Measurements from ENCODE around the gene MYH10. TPM values are rescaled to one million over a fixed set of nuclear protein-coding genes. Genes with fewer than 3 reads are reported as not detected.

The MYH10 gene
- polyA plus RNA-seq, 4 donors = 236 to 271 (median 255) TPM

- no peak for DNase-seq (ENCODE audit: low read depth in 4 of 4, low spot score in 3 of 4)
Measured at GRCh38 chr17:8611137-8611536, 19.4 kb downstream of the MYH10 start.

- DNase-seq (ENCODE audit: low read depth in 4 of 4, low spot score in 3 of 4) = no peak
Measured at GRCh38 chr17:8610558-8610957, 20.0 kb downstream of the MYH10 start.

GRCh38 chr17:8609910-8610309, 20.6 kb downstream of the MYH10 start:
- no peak for DNase-seq (ENCODE audit: low read depth in 4 of 4, low spot score in 3 of 4)

GRCh38 chr17:8608001-8608400, 22.5 kb downstream of the MYH10 start:
- no peak for DNase-seq (ENCODE audit: low read depth in 4 of 4, low spot score in 3 of 4)

- no peak for DNase-seq (ENCODE audit: low read depth in 4 of 4, low spot score in 3 of 4)
Measured at GRCh38 chr17:8606401-8606800, 24.1 kb downstream of the MYH10 start.

- no peak for DNase-seq (ENCODE audit: low read depth in 4 of 4, low spot score in 3 of 4)
Measured at GRCh38 chr17:8602679-8603078, 27.8 kb downstream of the MYH10 start.

GRCh38 chr17:8599351-8600011, 31.0 kb downstream of the MYH10 start:
- DNase-seq (ENCODE audit: low read depth in 4 of 4, low spot score in 3 of 4) = no peak

GRCh38 chr17:8598913-8599312, 31.6 kb downstream of the MYH10 start:
- no peak for DNase-seq (ENCODE audit: low read depth in 4 of 4, low spot score in 3 of 4)

- DNase-seq (ENCODE audit: low read depth in 4 of 4, low spot score in 3 of 4) = no peak
Measured at GRCh38 chr17:8593830-8594229, 36.7 kb downstream of the MYH10 start.

- DNase-seq (ENCODE audit: low read depth in 4 of 4, low spot score in 3 of 4) = no peak
Measured at GRCh38 chr17:8593276-8593675, 37.2 kb downstream of the MYH10 start.

GRCh38 chr17:8588877-8589554, 41.5 kb downstream of the MYH10 start:
- DNase-seq (ENCODE audit: low read depth in 4 of 4, low spot score in 3 of 4) = no peak

GRCh38 chr17:8586766-8587165, 43.8 kb downstream of the MYH10 start:
- no peak for DNase-seq (ENCODE audit: low read depth in 4 of 4, low spot score in 3 of 4)

- DNase-seq (ENCODE audit: low read depth in 4 of 4, low spot score in 3 of 4) = peak in 1 of 4 donors; percentile 5
Measured at GRCh38 chr17:8585911-8586310, 44.6 kb downstream of the MYH10 start.

- DNase-seq (ENCODE audit: low read depth in 4 of 4, low spot score in 3 of 4) = no peak
Measured at GRCh38 chr17:8583954-8584353, 46.6 kb downstream of the MYH10 start.

GRCh38 chr17:8580952-8581658, 49.4 kb downstream of the MYH10 start:
- DNase-seq (ENCODE audit: low read depth in 4 of 4, low spot score in 3 of 4) = no peak

GRCh38 chr17:8577868-8578267, 52.7 kb downstream of the MYH10 start:
- DNase-seq (ENCODE audit: low read depth in 4 of 4, low spot score in 3 of 4) = no peak

GRCh38 chr17:8576559-8577294, 53.8 kb downstream of the MYH10 start:
- no peak for DNase-seq (ENCODE audit: low read depth in 4 of 4, low spot score in 3 of 4)

GRCh38 chr17:8574687-8575086, 55.8 kb downstream of the MYH10 start:
- DNase-seq (ENCODE audit: low read depth in 4 of 4, low spot score in 3 of 4) = no peak

- DNase-seq (ENCODE audit: low read depth in 4 of 4, low spot score in 3 of 4) = no peak
Measured at GRCh38 chr17:8572764-8573163, 57.8 kb downstream of the MYH10 start.

- DNase-seq (ENCODE audit: low read depth in 4 of 4, low spot score in 3 of 4) = no peak
Measured at GRCh38 chr17:8563981-8564602, 66.4 kb downstream of the MYH10 start.
